Lung (tissue), 12 donors: ENCODE data around the gene ARHGAP22. TPM values are rescaled to one million over a fixed set of nuclear protein-coding genes. Genes with fewer than 3 reads are reported as not detected.

Source experiments
- ATAC-seq: fragments of 200-7000 bp; cut with Tn5 transposase; one replicate; pipeline ENCODE4 v1.9.1; 2020; ENCODE audit warnings: moderate number of reproducible peaks; ENCODE audit not compliant: insufficient read depth, low FRiP score
- DNase-seq, 3 donors: peaks; one replicate each; pipeline ENCODE4 v3.0.0-alpha.2; 2013 to 2017
- H3K27ac ChIP-seq, 2 donors: one replicate each; pipeline ENCODE4 v1.5.1; 2013; ENCODE audit warnings: mild to moderate bottlenecking in 2 of 2, moderate library complexity in 2 of 2, control low read depth in 1 of 2, inconsistent platforms in 1 of 2, low read depth in 1 of 2, low read length in 1 of 2
- H3K27me3 ChIP-seq, 3 donors: one replicate each; pipeline ENCODE4 v1.5.1; 2013; ENCODE audit warnings: low read length in 2 of 3; ENCODE audit not compliant: control insufficient read depth in 3 of 3, insufficient read depth in 3 of 3
- H3K36me3 ChIP-seq, 4 donors: one replicate each; pipeline ENCODE4 v1.5.1; 2013; ENCODE audit warnings: low read length in 4 of 4, mild to moderate bottlenecking in 1 of 4, moderate library complexity in 1 of 4; ENCODE audit not compliant: control insufficient read depth in 4 of 4, insufficient read depth in 4 of 4
- H3K4me1 ChIP-seq, 5 donors: one replicate each; pipeline ENCODE4 v1.5.1; 2013; ENCODE audit warnings: low read length in 5 of 5, mild to moderate bottlenecking in 2 of 5, moderate library complexity in 1 of 5; ENCODE audit not compliant: control insufficient read depth in 5 of 5, insufficient read depth in 5 of 5
- H3K4me3 ChIP-seq: one replicate; pipeline ENCODE4 v1.5.1; 2013; ENCODE audit warnings: mild to moderate bottlenecking, control low read depth, moderate library complexity
- H3K9ac ChIP-seq, 2 donors: one replicate each; pipeline ENCODE4 v1.5.1; 2013; ENCODE audit warnings: low read length in 2 of 2, control low read depth in 1 of 2; ENCODE audit not compliant: insufficient read depth in 1 of 2
- H3K9me3 ChIP-seq, 4 donors: one replicate each; pipeline ENCODE4 v1.5.1; 2013; ENCODE audit warnings: low read length in 3 of 4, mild to moderate bottlenecking in 1 of 4, moderate library complexity in 1 of 4; ENCODE audit not compliant: control insufficient read depth in 4 of 4, insufficient read depth in 3 of 4
- WGBS, 2 donors: extraction: QIAGEN DNeasy Blood & Tissue Kit; methylation state at CpG; one replicate each; pipeline ENCODE4 v1.1.7; 2013; 5-methylcytosine and 5-hydroxymethylcytosine counted together
- polyA plus RNA-seq, 2 donors: library from polyadenylated mRNA; stranded (reverse); fragments of 200-250 nt; gene quantifications; one replicate each; pipeline ENCODE4 v1.2.1, GENCODE V29; 2013
- total RNA-seq, 2 donors: library from RNA; depleted of rRNA in 1 of 2; stranded (reverse); fragments of >200 nt in 1 of 2; gene quantifications; one replicate each; pipeline ENCODE4 v1.2.1, GENCODE V29; 2014 to 2021
- TF ChIP-seq, protein P1 (sequence below): IDR thresholded peaks from 2 replicates; pipeline ENCODE4 v1.5.1; 2012; ENCODE audit warnings: mild to moderate bottlenecking; ENCODE audit errors: control extremely low read depth, extremely low read depth
- donor health status: control.
- donor health status: control.
- donor health status: Bipolar disorder and iron deficiency.
- donor health status: healthy.
- donor health status: DM: yes; HTN: yes; CAD: no.

ARHGAP22 gene
- total and polyA plus RNA-seq, 4 donors = 3.2 to 6.9 (median 4.1) TPM

DNA sequence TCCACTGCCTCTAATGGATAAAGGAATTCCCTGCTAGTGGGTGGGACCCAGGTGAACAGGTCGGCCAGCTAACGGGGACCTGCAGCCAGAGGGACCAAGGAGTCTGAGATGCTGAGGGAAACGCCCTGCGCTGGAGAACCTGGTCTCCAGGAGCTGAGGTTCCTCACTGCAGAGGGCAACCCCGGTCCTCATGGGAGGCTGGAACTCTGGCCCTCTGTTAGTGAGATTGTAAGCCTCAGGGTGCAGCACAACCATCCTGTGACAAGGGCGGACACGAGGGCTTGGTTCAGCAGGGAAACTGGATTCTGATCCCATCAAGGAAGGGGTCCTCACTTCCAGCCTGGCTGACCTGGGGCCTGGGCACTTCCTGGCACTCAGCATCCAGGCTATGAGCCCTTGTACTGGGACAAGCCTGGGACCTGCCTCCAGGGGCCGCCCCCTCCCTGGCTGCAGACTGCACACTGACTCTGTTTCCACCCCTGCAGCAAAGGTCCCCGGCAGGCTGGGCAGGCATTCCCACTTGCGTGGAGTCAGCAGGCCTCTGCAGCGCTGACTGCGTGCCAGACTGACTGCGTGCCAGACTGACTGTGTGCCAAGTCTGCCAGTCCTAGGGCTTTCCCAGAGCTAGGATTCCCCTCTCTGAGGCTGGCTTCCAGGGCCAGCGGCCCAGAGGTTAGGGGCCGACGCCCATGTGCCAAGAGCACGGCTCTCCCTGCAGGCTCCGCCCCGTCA lies 155.2 kb downstream of the ARHGAP22 start:
- no peaks in the 10 kb centered on the region for H3K9me3 ChIP-seq
- TF ChIP-seq, protein P1, sequence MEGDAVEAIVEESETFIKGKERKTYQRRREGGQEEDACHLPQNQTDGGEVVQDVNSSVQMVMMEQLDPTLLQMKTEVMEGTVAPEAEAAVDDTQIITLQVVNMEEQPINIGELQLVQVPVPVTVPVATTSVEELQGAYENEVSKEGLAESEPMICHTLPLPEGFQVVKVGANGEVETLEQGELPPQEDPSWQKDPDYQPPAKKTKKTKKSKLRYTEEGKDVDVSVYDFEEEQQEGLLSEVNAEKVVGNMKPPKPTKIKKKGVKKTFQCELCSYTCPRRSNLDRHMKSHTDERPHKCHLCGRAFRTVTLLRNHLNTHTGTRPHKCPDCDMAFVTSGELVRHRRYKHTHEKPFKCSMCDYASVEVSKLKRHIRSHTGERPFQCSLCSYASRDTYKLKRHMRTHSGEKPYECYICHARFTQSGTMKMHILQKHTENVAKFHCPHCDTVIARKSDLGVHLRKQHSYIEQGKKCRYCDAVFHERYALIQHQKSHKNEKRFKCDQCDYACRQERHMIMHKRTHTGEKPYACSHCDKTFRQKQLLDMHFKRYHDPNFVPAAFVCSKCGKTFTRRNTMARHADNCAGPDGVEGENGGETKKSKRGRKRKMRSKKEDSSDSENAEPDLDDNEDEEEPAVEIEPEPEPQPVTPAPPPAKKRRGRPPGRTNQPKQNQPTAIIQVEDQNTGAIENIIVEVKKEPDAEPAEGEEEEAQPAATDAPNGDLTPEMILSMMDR = no peak
- 90 to 92% methylated on average over 19 of the region's 19 CpGs for WGBS, 2 donors
- peaks cover 0 to 7% (median 0%) of the 10 kb centered on the region in 5 donors for H3K4me1 ChIP-seq
- H3K36me3 ChIP-seq = no peaks in the 10 kb centered on the region
- no peak overlapping the region for H3K4me3 ChIP-seq
- no peaks in the 10 kb centered on the region for H3K27me3 ChIP-seq
- H3K27ac ChIP-seq = no peak overlapping the region
- no peak overlapping the region for H3K9ac ChIP-seq
- ATAC-seq = no peak
- DNase-seq = no peak

DNA sequence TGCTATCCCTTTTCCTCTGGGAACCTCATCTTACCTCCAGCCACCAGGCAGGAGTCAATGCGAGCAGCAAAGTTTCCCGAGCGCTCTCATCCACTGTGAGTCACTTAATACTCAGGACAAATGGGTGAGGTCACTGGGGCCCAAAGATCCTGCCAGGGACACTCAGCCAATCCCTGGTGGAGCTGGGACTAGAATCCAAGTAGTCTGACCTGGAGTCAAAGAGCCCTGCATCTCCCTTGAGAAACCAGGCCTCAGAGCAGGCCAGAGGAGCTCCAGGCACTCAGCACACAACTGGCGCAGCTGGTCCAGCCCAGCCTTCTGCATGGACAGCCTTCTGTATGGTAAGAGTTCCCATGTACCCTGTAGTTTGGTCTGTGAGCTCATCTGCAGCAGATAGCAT lies 156.1 kb downstream of the ARHGAP22 start:
- Histone ChIP-seq H3K9me3 (no peaks in the 10 kb centered on the region), H3K27me3 (no peaks in the 10 kb centered on the region), H3K4me3 (no peak overlapping the region), H3K4me1 (peaks cover 0 to 6% (median 0%) of the 10 kb centered on the region in 5 donors), H3K36me3 (no peaks in the 10 kb centered on the region), H3K27ac (no peak overlapping the region), H3K9ac (no peak overlapping the region)
- 96 to 98% methylated on average over 4 of the region's 4 CpGs for WGBS, 2 donors
- no peak for ATAC-seq
- TF ChIP-seq, protein P1 = no peak
- DNase-seq = no peak

DNA sequence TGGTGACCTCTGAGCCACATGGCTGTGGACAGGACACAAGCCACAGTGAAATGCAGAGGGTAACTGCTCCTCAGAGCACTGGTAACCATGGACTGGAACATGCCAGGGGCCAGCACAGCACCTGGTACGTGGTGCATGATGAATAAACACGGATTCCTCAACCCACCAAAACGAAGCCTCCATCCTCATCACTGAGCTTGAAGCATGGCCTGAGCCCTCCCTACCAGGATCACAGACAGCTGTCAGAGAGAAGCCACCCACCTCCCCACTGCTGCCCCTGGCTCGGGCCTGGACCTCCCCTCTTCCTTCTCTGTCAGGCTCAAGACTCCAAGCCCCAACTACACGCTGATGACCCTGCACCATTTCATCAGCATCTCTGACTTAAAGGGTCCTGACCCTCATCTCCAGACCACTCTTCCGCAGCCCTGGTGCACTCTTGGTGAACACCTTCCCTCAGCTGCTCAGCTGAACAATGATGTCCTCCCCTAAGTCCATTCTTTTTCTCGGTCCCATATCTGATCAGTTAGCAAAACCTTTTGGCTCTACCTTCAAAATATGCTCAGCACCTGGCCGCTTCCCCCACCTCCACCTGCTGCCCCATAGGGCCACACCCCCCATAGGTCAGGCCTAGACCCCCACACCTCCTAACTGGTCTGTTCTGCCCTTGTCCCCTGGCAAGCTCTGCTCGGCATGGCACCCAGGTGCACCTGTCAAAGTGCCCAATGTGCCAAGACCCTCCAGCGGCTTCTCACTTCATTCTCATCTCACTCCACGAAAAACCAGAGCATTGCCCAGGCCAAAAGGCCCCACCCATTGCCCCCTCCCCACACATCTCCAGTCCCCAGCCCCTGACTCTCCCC lies 157.3 kb downstream of the ARHGAP22 start:
- Histone ChIP-seq H3K27ac (no peak overlapping the region), H3K9me3 (no peaks in the 10 kb centered on the region), H3K9ac (no peak overlapping the region), H3K27me3 (no peaks in the 10 kb centered on the region), H3K4me3 (no peak overlapping the region), H3K4me1 (no peaks in the 10 kb centered on the region), H3K36me3 (no peaks in the 10 kb centered on the region)
- ATAC-seq (no peak), DNase-seq (no peak)
- TF ChIP-seq, protein P1 = no peak
- 90 to 94% methylated on average over 11 of the region's 11 CpGs for WGBS, 2 donors
